H1 (cell line): Measurements from ENCODE around the gene CLEC4E. TPM values are rescaled to one million over a fixed set of nuclear protein-coding genes. Genes with fewer than 3 reads are reported as not detected.

Source experiments
- CTCF ChIA-PET: fragments of 300-600 bp; sonication (Branson Sonifier 250); formaldehyde crosslinking; loops from one replicate; lab custom pipeline; 2021; ENCODE audit not compliant: partially characterized antibody; lab: Charles Lee
- POLR2A ChIA-PET: fragments of 300-600 bp; sonication (Branson Sonifier 250); formaldehyde crosslinking; loops from one replicate; lab custom pipeline; 2021; ENCODE audit warnings: inconsistent platforms; ENCODE audit not compliant: partially characterized antibody; lab: Charles Lee
- DNase-seq, 2 experiments: peaks; one replicate each; pipeline versions ENCODE4 v3.0.0 to v3.0.0-alpha.2; 2010 to 2022; ENCODE audit warnings: low spot score in 2 of 2, low read depth in 1 of 2, mixed read lengths in 1 of 2
- FAIRE-seq: peaks from 2 replicates; lab custom pipeline; 2011; peaks lifted over from hg19 to GRCh38; lab: Jason Lieb, UNC
- H2AFZ ChIP-seq: 2 replicates; pipeline ENCODE4 v1.8.1; 2012; ENCODE audit warnings: low read length, inconsistent platforms
- H2AK5ac ChIP-seq: 2 replicates; pipeline ENCODE4 v1.6.1; 2013; ENCODE audit warnings: low read depth, low read length
- H2BK120ac ChIP-seq: replicated peaks from 2 replicates; pipeline ENCODE3; 2013; ENCODE audit warnings: low read depth, low read length, inconsistent platforms
- H2BK12ac ChIP-seq: 2 replicates; pipeline ENCODE4 v1.6.1; 2013; ENCODE audit warnings: low read depth, low read length
- H2BK15ac ChIP-seq: 2 replicates; pipeline ENCODE4 v1.6.1; 2013; ENCODE audit warnings: low read length
- H2BK20ac ChIP-seq: 2 replicates; pipeline ENCODE4 v1.6.1; 2013; ENCODE audit warnings: low read length
- H2BK5ac ChIP-seq: 2 replicates; pipeline ENCODE4 v1.6.1; 2013; ENCODE audit warnings: low read depth, low read length
- H3K14ac ChIP-seq: 2 replicates; pipeline ENCODE4 v1.6.1; 2013; ENCODE audit warnings: inconsistent platforms; ENCODE audit not compliant: insufficient read length
- H3K18ac ChIP-seq: 2 replicates; pipeline ENCODE4 v1.6.1; 2013; ENCODE audit warnings: low read length; ENCODE audit errors: extremely low read depth
- H3K23ac ChIP-seq: 2 replicates; pipeline ENCODE4 v1.6.1; 2013; ENCODE audit warnings: inconsistent platforms; ENCODE audit not compliant: insufficient read length
- H3K23me2 ChIP-seq: 2 replicates; pipeline ENCODE4 v1.6.1; 2013; ENCODE audit warnings: low read depth, low read length
- H3K27ac ChIP-seq: 2 replicates; pipeline ENCODE4 v1.6.1; 2011; ENCODE audit warnings: low read depth, low read length, inconsistent platforms
- H3K27me3 ChIP-seq, 4 experiments: replicated peaks in 1 of 4; 1 replicate in 1 of 4; 2 replicates in 3 of 4; pipeline versions ENCODE4 v1.6.1 to v1.8.1; 2011 to 2013; ENCODE audit warnings: low read length in 3 of 4, mild to moderate bottlenecking in 3 of 4, inconsistent platforms in 2 of 4, mixed read lengths in 2 of 4, moderate library complexity in 1 of 4; ENCODE audit not compliant: control insufficient read depth in 3 of 4, insufficient read depth in 3 of 4; ENCODE audit errors: extremely low read depth in 1 of 4
- H3K36me3 ChIP-seq, 4 experiments: 2 replicates each; pipeline versions ENCODE4 v1.6.1 to v1.8.1; 2011 to 2013; ENCODE audit warnings: mild to moderate bottlenecking in 4 of 4, low read length in 3 of 4, moderate library complexity in 2 of 4, control low read depth in 1 of 4, inconsistent platforms in 1 of 4; ENCODE audit not compliant: insufficient read depth in 4 of 4, control insufficient read depth in 2 of 4
- H3K4ac ChIP-seq: replicated peaks from 2 replicates; pipeline ENCODE3; 2013; ENCODE audit warnings: low read length, low read depth, mixed read lengths, inconsistent platforms; ENCODE audit not compliant: insufficient read length
- H3K4me1 ChIP-seq, 4 experiments: replicated peaks in 1 of 4; 1 replicate in 1 of 4; 2 replicates in 3 of 4; pipeline versions ENCODE4 v1.6.1 to v1.8.1; 2011 to 2013; ENCODE audit warnings: low read length in 3 of 4, inconsistent platforms in 2 of 4, mixed read lengths in 1 of 4; ENCODE audit not compliant: insufficient read depth in 4 of 4, control insufficient read depth in 3 of 4
- H3K4me2 ChIP-seq, 2 experiments: 2 replicates each; pipeline versions ENCODE4 v1.6.1 to v1.8.1; 2011 to 2013; ENCODE audit warnings: low read depth in 2 of 2, low read length in 2 of 2, control low read depth in 1 of 2, inconsistent platforms in 1 of 2, mild to moderate bottlenecking in 1 of 2; ENCODE audit not compliant: insufficient read depth in 1 of 2
- H3K4me3 ChIP-seq, 4 experiments: fragments of 200-600, 300-600 bp in 1 of 4; sonication (generic), shearing (Covaris generic), sonication (Bioruptor Twin) in 1 of 4; 2 replicates each; pipeline versions ENCODE4 v1.5.1 to v1.8.1; 2011 to 2016; ENCODE audit warnings: low read length in 4 of 4, low read depth in 3 of 4, control low read depth in 2 of 4, inconsistent platforms in 2 of 4, mild to moderate bottlenecking in 2 of 4, mixed read lengths in 1 of 4, moderate library complexity in 1 of 4; ENCODE audit not compliant: insufficient read depth in 2 of 4; ENCODE audit errors: extremely low read depth in 1 of 4
- H3K56ac ChIP-seq: replicated peaks from 2 replicates; pipeline ENCODE3; 2013; ENCODE audit warnings: low read depth, mild to moderate bottlenecking, mixed read lengths, low read length, inconsistent platforms; ENCODE audit not compliant: insufficient read length
- H3K79me1 ChIP-seq: 2 replicates; pipeline ENCODE4 v1.6.1; 2013; ENCODE audit warnings: low read depth, low read length, control low read depth
- H3K79me2 ChIP-seq, 2 experiments: 2 replicates each; pipeline versions ENCODE4 v1.6.1 to v1.8.1; 2012 to 2013; ENCODE audit warnings: low read length in 2 of 2, mild to moderate bottlenecking in 2 of 2, inconsistent platforms in 1 of 2; ENCODE audit not compliant: insufficient read depth in 2 of 2, control insufficient read depth in 1 of 2
- H3K9ac ChIP-seq, 4 experiments: replicated peaks in 1 of 4; 1 replicate in 1 of 4; 2 replicates in 3 of 4; pipeline versions ENCODE4 v1.6.1 to v1.8.1; 2011 to 2013; ENCODE audit warnings: low read depth in 3 of 4, low read length in 3 of 4, control low read depth in 2 of 4, mild to moderate bottlenecking in 2 of 4, moderate library complexity in 2 of 4, inconsistent platforms in 1 of 4; ENCODE audit errors: extremely low read depth in 1 of 4
- H3K9me3 ChIP-seq, 2 experiments: 2 replicates each; pipeline versions ENCODE4 v1.6.1 to v1.8.1; 2012 to 2013; ENCODE audit warnings: mild to moderate bottlenecking in 2 of 2, moderate library complexity in 2 of 2, control low read depth in 1 of 2, inconsistent platforms in 1 of 2, low read depth in 1 of 2, low read length in 1 of 2, mixed read lengths in 1 of 2; ENCODE audit not compliant: insufficient read depth in 2 of 2
- H4K20me1 ChIP-seq, 2 experiments: replicated peaks in 1 of 2; 2 replicates each; pipeline versions ENCODE3 to v1.8.1; 2011 to 2013; ENCODE audit warnings: inconsistent platforms in 2 of 2, low read length in 2 of 2, mild to moderate bottlenecking in 1 of 2; ENCODE audit not compliant: insufficient read depth in 2 of 2, control insufficient read depth in 1 of 2
- H4K5ac ChIP-seq: 2 replicates; pipeline ENCODE4 v1.6.1; 2013; ENCODE audit warnings: low read length, low read depth, mixed read lengths, inconsistent platforms; ENCODE audit not compliant: insufficient read length
- H4K8ac ChIP-seq: 2 replicates; pipeline ENCODE4 v1.8.0; 2013; ENCODE audit warnings: mild to moderate bottlenecking, moderate library complexity, low read length, inconsistent platforms; ENCODE audit not compliant: insufficient read depth; ENCODE audit errors: extremely low read depth
- H4K91ac ChIP-seq: replicated peaks from 2 replicates; pipeline ENCODE3; 2013; ENCODE audit warnings: low read length, mixed read lengths, inconsistent platforms; ENCODE audit not compliant: insufficient read length
- CHD1 ChIP-seq: IDR thresholded peaks from 2 replicates; pipeline ENCODE4 v1.6.1; 2012; ENCODE audit warnings: low read depth, low read length, improper control_type of control experiment
- RAD21 ChIP-seq, 2 experiments: IDR thresholded peaks in 1 of 2; conservative IDR thresholded peaks in 1 of 2; 2 replicates each; pipeline ENCODE4 v1.6.1; 2011; ENCODE audit warnings: low read depth in 2 of 2, low read length in 2 of 2, improper control_type of control experiment in 1 of 2, inconsistent platforms in 1 of 2, mild to moderate bottlenecking in 1 of 2, moderate library complexity in 1 of 2
- WGBS, 2 experiments: shearing (Covaris generic) in 1 of 2; methylation state at CpG; one replicate each; pipeline versions ENCODE4 v1.1.6 to v1.1.7; 2013 to 2015; ENCODE audit warnings: low lambda C conversion rate in 2 of 2, mixed read lengths in 2 of 2, inconsistent platforms in 1 of 2, low coverage in 1 of 2, missing lambda C conversion rate in 1 of 2; ENCODE audit not compliant: insufficient replicate concordance in 2 of 2, insufficient coverage in 1 of 2, insufficient read length in 1 of 2; ENCODE audit errors: extremely low coverage in 1 of 2, missing lambda C conversion rate in 1 of 2; 5-methylcytosine and 5-hydroxymethylcytosine counted together
- polyA plus RNA-seq, 7 experiments: library from polyadenylated mRNA; depleted of rRNA in 3 of 7; stranded (reverse) in 5 of 7; unstranded in 2 of 7; fragments of >200 nt in 5 of 7; fragments of 200-250 nt in 2 of 7; gene quantifications; 1 replicate in 5 of 7; 2 replicates in 1 of 7; 4 replicates in 1 of 7; pipeline versions ENCODE4 v1.2.1 to v1.2.3, GENCODE V29; 2011 to 2013; ENCODE audit warnings: missing spikeins in 2 of 7, mixed read lengths in 2 of 7
- total RNA-seq: library from RNA; stranded (reverse); fragmentation: NEBNext Ultra II Directional; extraction: Animal tissue kit (Norgen Biotek cat#: 25700); gene quantifications from 2 replicates; pipeline ENCODE4 v1.2.1, GENCODE V29; 2021
- TF ChIP-seq, protein P1 (sequence below), 3 experiments: IDR thresholded peaks; 1 replicate in 2 of 3; 2 replicates in 1 of 3; pipeline versions ENCODE4 v1.5.1 to v1.6.1; 2011; ENCODE audit warnings: low read length in 3 of 3, mild to moderate bottlenecking in 3 of 3, inconsistent platforms in 2 of 3, low read depth in 1 of 3, moderate library complexity in 1 of 3; ENCODE audit not compliant: insufficient read depth in 1 of 3; ENCODE audit errors: control extremely low read depth in 1 of 3

Gene CLEC4E
- total and polyA plus RNA-seq, 2 of the 8 experiments (the other 6 are each of a cell fraction or from before 2014, with no cell fraction given), result 0.03 TPM; not detected in 1

DNA sequence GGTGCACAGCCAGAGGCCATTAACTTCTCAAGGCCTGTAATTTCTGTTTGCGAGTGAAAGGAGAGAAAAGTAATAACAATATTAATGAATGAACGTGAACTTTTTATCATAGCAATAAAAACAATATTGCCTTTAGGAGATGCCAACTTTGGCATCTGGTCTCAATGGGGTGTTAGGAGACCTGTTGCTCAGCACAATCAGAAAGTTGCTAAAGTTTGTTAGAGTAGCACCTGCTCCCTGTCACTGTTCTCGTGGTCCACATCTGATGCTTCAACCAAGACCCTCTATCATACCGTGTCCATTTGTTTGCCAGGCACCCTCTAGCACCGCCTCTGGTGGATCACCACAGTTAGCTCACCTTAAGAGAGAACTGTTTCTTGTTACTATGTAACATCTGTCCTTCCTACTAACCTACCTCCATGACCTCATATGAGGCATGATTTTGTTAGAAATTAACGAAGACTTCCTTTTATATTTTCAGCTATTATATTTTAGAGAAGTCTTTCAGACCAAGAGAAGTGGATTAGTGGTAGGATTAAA lies 12.5 kb upstream of the CLEC4E start:
- TF ChIP-seq RAD21 (IDR thresholded peaks at IDR 0.05 in 1 of 2, conservative IDR thresholded peaks at IDR 0.05 in 1 of 2; ENCODE audit: low read depth in 2 of 2, low read length in 2 of 2) (peak in 1 of 2 experiments; percentile 19; a peak in 1 of 4 replicates), CHD1 (no peak)
- TF ChIP-seq, protein P1, sequence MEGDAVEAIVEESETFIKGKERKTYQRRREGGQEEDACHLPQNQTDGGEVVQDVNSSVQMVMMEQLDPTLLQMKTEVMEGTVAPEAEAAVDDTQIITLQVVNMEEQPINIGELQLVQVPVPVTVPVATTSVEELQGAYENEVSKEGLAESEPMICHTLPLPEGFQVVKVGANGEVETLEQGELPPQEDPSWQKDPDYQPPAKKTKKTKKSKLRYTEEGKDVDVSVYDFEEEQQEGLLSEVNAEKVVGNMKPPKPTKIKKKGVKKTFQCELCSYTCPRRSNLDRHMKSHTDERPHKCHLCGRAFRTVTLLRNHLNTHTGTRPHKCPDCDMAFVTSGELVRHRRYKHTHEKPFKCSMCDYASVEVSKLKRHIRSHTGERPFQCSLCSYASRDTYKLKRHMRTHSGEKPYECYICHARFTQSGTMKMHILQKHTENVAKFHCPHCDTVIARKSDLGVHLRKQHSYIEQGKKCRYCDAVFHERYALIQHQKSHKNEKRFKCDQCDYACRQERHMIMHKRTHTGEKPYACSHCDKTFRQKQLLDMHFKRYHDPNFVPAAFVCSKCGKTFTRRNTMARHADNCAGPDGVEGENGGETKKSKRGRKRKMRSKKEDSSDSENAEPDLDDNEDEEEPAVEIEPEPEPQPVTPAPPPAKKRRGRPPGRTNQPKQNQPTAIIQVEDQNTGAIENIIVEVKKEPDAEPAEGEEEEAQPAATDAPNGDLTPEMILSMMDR (IDR thresholded peaks at IDR 0.05; ENCODE audit: control extremely low read depth in 1 of 3, insufficient read depth in 1 of 3, low read depth in 1 of 3, low read length in 3 of 3), result peak in 2 of 3 experiments; percentile 21 to 50; a peak in 2 of 4 replicates
- no peaks in the 10 kb centered on the region for H4K20me1 ChIP-seq
- H3K56ac ChIP-seq, result no peak overlapping the region
- ChIA-PET CTCF (interaction anchor here (0.9 to 2.2 kb wide), 4 partner anchors 9 to 25 kb away, joined by 3 to 14 read pairs (median 4); partner anchors contain the start of gene CLEC4E), POLR2A (no interaction called here)
- H3K4me1 ChIP-seq, result no peaks in the 10 kb centered on the region
- H3K27ac ChIP-seq, result no peak overlapping the region
- no peaks in the 10 kb centered on the region for H3K79me2 ChIP-seq
- FAIRE-seq (no peak), DNase-seq (no peak)
- H2BK120ac ChIP-seq, result no peak overlapping the region
- no peak overlapping the region for H2AK5ac ChIP-seq
- H3K23me2 ChIP-seq, result no peaks in the 10 kb centered on the region
- no peaks in the 10 kb centered on the region for H3K36me3 ChIP-seq
- no peak overlapping the region for H3K14ac ChIP-seq
- H3K23ac ChIP-seq, result no peak overlapping the region
- no peak overlapping the region for H3K4me3 ChIP-seq
- no peaks in the 10 kb centered on the region for H3K79me1 ChIP-seq
- 84% methylated on average over 6 of the region's 6 CpGs; no CpG with 5 or more reads in 1 of the 2 experiments for WGBS, 2 experiments
- no peak overlapping the region for H3K4me2 ChIP-seq
- no peak overlapping the region for H2AFZ ChIP-seq
- H2BK15ac ChIP-seq, result no peak overlapping the region
- H2BK20ac ChIP-seq, result no peak overlapping the region
- H3K18ac ChIP-seq, result no peak overlapping the region
- H2BK5ac ChIP-seq, result no peak overlapping the region
- H4K91ac ChIP-seq, result no peak overlapping the region
- no peaks in the 10 kb centered on the region for H3K27me3 ChIP-seq
- no peak overlapping the region for H3K9ac ChIP-seq
- H2BK12ac ChIP-seq, result no peak overlapping the region
- H4K8ac ChIP-seq, result no peak overlapping the region
- no peak overlapping the region for H4K5ac ChIP-seq
- no peaks in the 10 kb centered on the region for H3K9me3 ChIP-seq
- no peak overlapping the region for H3K4ac ChIP-seq
